ENCODE data around the gene AGFG1. TPM values are rescaled to one million over a fixed set of nuclear protein-coding genes. Genes with fewer than 3 reads are reported as not detected.

Gene AGFG1
- total RNA-seq, 1 experiment from 2014 or later = 109 TPM

DNA sequence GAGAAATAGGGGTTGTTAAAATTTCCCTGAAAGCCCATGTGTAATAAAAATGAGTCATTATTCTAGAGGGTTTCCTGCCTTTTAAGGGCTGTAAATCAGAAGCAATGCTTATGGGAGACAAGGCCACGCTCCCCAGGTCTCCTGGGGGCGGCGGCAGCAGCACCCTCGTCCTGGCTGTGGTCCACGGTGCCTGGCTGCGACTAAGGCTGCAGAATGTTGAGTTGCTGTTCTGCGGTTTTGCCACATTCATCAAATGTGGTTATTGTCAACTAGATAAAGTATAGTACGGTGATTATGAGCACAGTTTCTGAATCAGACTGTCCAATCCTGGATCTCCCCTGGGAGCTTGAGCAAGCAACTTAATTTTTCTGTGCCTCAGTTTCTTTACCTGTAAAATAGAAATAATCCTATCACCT is 11.9 kb upstream of the AGFG1 start:
- H3K4ac ChIP-seq (ENCODE audit: low read depth, low read length) = no peak overlapping the region
- no peak overlapping the region for H3K23ac ChIP-seq (ENCODE audit: insufficient read length, low read depth, low read length)
- H3K4me1 ChIP-seq (ENCODE audit: insufficient read depth, low read length) = no peaks in the 10 kb centered on the region; the same call in 1 of the 2 replicates
- no peak overlapping the region for H2BK20ac ChIP-seq (ENCODE audit: low read depth, low read length, poor library complexity, severe bottlenecking)
- no peaks in the 10 kb centered on the region for H3K27me3 Mint-ChIP-seq (ENCODE audit: low read depth)
- H3K4me3 Mint-ChIP-seq = no peak overlapping the region
- H3K56ac ChIP-seq (ENCODE audit: insufficient read length, low read depth, low read length) = no peak overlapping the region
- H3K4me2 ChIP-seq (ENCODE audit: insufficient read depth, insufficient read length, low read length) = no peak overlapping the region
- H2BK15ac ChIP-seq (ENCODE audit: low read depth, low read length) = no peak overlapping the region
- no peak for TF ChIP-seq CTCF (conservative IDR thresholded peaks at IDR 0.05)
- H3T11ph ChIP-seq (ENCODE audit: low read length) = no peak overlapping the region
- H3K27ac Mint-ChIP-seq = no peak overlapping the region; a peak in 1 of 7 replicates
- peaks cover 15 to 17% of the 10 kb centered on the region in 2 experiments for H3K4me1 Mint-ChIP-seq
- H3K9me3 ChIP-seq (ENCODE audit: control insufficient read depth, low read depth, low read length) = no peaks in the 10 kb centered on the region
- no peak overlapping the region for H2BK5ac ChIP-seq (ENCODE audit: insufficient read length, low read length)
- H3K14ac ChIP-seq (ENCODE audit: insufficient read depth, low read length) = no peak overlapping the region
- no peaks in the 10 kb centered on the region for H3K79me1 ChIP-seq (ENCODE audit: insufficient read depth, low read depth, low read length, poor library complexity, severe bottlenecking)
- no peak for DNase-seq
- H2BK120ac ChIP-seq (ENCODE audit: low read depth, low read length, poor library complexity, severe bottlenecking) = no peak overlapping the region
- no peaks in the 10 kb centered on the region for H3K27me3 ChIP-seq (ENCODE audit: insufficient read depth, low read length)
- WGBS (ENCODE audit: extremely low coverage, insufficient read length, low lambda C conversion rate) = no CpG with 5 or more reads among the region's 8 CpGs
- no peak overlapping the region for H3K9ac ChIP-seq (ENCODE audit: extremely low read depth, insufficient read length, low read length)
- no peak overlapping the region for H3K27ac ChIP-seq (ENCODE audit: insufficient read length, low read depth, low read length)
- no peaks in the 10 kb centered on the region for H3K9me3 Mint-ChIP-seq
- H3K23me2 ChIP-seq (ENCODE audit: insufficient read length, low read depth, low read length, poor library complexity, severe bottlenecking) = no peaks in the 10 kb centered on the region
- no peaks in the 10 kb centered on the region for H3K36me3 Mint-ChIP-seq (ENCODE audit: insufficient read depth in 1 of 3, low read depth in 3 of 3)
- H4K91ac ChIP-seq (ENCODE audit: insufficient read length, low read depth, low read length) = no peak overlapping the region
- H2BK12ac ChIP-seq (ENCODE audit: insufficient read length, low read depth, low read length) = no peak overlapping the region
- H4K8ac ChIP-seq (replicated peaks; ENCODE audit: insufficient read length, low read depth, low read length) = no peak overlapping the region
- no peak overlapping the region for H3K18ac ChIP-seq (ENCODE audit: insufficient read length, low read depth, low read length)
- H2AK5ac ChIP-seq (ENCODE audit: insufficient read length, low read length) = no peak overlapping the region
- H4K5ac ChIP-seq (ENCODE audit: insufficient read length, low read depth, low read length) = no peak overlapping the region
- H3K79me2 ChIP-seq (ENCODE audit: insufficient read depth, low read length) = no peaks in the 10 kb centered on the region
- no peaks in the 10 kb centered on the region for H4K20me1 ChIP-seq (ENCODE audit: control insufficient read depth, insufficient read depth, insufficient read length)
- H2AFZ ChIP-seq (ENCODE audit: low read length) = no peak overlapping the region

Measured in H9 (cell line).